Rectal smooth muscle tissue (tissue), 1 donor: ENCODE measurements around the gene GAL3ST2.
"Not testable (repeated sequence)": the region's sequence is repeated elsewhere in the genome, so short reads cannot be mapped to it uniquely, and the experiment has no call there.

Source experiments
- H3K27ac ChIP-seq: one replicate; pipeline ENCODE4 v1.7.0; 2013; ENCODE audit warnings: low read depth, low read length, inconsistent platforms
- H3K27me3 ChIP-seq: one replicate; pipeline ENCODE4 v1.7.0; 2013; ENCODE audit warnings: low read length; ENCODE audit not compliant: control insufficient read depth, insufficient read depth
- H3K36me3 ChIP-seq: one replicate; pipeline ENCODE4 v1.7.0; 2013; ENCODE audit warnings: low read length; ENCODE audit not compliant: control insufficient read depth, insufficient read depth
- H3K4me1 ChIP-seq: one replicate; pipeline ENCODE4 v1.7.0; 2013; ENCODE audit warnings: low read length; ENCODE audit not compliant: control insufficient read depth, insufficient read depth
- H3K4me3 ChIP-seq: one replicate; pipeline ENCODE4 v1.7.0; 2013; ENCODE audit warnings: low read length
- H3K9ac ChIP-seq: one replicate; pipeline ENCODE4 v1.7.0; 2013; ENCODE audit warnings: low read length

Gene GAL3ST2

DNA sequence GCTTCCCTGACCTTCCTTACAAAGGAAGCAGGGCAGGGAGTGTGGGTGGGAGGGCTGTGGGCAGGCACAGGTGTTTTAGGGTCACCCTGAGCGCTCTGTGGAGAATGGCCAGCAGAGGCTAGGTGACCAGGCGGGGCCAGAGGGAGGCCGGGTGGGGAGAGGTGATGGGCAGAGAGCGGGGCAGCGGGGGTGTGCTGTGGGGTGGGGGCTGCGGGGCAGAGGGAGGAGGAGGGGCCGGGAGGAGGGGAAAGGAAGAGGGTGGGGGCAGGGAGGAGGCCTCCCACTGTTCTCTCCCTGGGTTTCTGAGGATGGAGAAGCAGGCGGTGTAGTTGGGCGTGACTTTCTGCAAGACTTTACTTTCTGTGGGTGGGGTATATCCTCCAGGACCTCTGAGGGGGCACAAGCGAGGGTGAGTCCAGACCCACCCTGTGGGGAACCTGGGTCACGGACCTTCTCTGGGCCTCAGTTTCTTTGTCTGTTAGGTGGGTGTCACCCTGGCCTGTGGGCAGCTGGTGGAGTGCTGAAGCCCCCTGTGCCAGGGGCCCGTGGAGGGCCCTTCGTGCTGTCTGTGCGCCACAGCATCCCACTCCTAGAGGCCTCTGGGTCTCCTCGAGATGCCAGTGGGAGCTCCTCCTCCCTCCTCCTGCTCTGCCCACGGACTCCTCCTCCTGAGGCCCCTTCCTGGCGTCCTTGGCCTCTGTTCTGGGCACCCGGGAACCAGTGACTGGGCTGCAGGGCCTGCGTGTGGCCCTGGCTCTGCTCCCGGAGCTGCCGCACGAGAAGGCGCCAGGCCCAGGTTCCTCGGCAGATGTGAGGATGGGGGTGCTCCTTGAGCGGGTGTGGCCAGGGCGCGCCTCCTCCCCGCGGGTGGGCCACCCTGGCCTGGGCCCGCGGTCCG, 26.0 kb downstream of the GAL3ST2 start:
- Histone ChIP-seq H3K4me1 (peaks cover 3% of the 10 kb centered on the region), H3K36me3 (no peaks in the 10 kb centered on the region), H3K27ac (no peak overlapping the region), H3K9ac (no peak overlapping the region), H3K4me3 (peak overlapping the region; percentile 15), H3K27me3 (peaks cover 9% of the 10 kb centered on the region)

DNA sequence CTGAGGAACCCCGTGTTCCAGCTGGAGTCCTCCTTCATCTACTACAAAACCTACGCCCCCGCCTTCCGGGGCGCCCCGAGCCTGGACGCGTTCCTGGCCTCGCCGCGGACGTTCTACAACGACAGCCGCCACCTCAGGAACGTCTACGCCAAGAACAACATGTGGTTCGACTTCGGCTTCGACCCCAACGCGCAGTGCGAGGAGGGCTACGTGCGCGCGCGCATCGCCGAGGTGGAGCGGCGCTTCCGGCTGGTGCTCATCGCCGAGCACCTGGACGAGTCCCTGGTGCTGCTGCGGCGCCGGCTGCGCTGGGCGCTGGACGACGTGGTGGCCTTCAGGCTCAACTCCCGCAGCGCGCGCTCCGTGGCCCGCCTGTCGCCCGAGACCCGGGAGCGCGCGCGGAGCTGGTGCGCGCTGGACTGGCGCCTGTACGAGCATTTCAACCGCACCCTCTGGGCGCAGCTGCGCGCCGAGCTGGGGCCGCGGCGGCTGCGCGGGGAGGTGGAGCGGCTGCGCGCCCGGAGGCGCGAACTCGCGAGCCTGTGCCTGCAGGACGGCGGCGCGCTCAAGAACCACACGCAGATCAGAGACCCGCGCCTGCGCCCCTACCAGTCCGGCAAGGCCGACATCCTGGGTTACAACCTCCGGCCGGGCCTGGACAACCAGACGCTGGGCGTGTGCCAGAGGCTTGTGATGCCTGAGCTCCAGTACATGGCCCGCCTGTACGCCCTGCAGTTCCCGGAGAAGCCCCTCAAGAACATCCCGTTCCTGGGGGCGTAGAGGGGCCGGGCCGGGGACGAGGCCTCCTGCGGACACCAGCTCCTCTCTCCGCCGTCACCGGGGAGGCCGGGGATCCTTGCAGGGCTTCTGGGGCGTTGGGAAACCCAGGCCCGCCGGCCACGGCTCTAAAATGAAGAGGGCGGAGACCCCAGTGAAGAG, 27.0 kb downstream of the GAL3ST2 start:
- Histone ChIP-seq H3K36me3 (no peaks in the 10 kb centered on the region), H3K4me1 (peaks cover 3% of the 10 kb centered on the region), H3K4me3 (peak overlapping the region; percentile 61), H3K27me3 (peaks cover 9% of the 10 kb centered on the region), H3K9ac (no peak overlapping the region), H3K27ac (no peak overlapping the region)

DNA sequence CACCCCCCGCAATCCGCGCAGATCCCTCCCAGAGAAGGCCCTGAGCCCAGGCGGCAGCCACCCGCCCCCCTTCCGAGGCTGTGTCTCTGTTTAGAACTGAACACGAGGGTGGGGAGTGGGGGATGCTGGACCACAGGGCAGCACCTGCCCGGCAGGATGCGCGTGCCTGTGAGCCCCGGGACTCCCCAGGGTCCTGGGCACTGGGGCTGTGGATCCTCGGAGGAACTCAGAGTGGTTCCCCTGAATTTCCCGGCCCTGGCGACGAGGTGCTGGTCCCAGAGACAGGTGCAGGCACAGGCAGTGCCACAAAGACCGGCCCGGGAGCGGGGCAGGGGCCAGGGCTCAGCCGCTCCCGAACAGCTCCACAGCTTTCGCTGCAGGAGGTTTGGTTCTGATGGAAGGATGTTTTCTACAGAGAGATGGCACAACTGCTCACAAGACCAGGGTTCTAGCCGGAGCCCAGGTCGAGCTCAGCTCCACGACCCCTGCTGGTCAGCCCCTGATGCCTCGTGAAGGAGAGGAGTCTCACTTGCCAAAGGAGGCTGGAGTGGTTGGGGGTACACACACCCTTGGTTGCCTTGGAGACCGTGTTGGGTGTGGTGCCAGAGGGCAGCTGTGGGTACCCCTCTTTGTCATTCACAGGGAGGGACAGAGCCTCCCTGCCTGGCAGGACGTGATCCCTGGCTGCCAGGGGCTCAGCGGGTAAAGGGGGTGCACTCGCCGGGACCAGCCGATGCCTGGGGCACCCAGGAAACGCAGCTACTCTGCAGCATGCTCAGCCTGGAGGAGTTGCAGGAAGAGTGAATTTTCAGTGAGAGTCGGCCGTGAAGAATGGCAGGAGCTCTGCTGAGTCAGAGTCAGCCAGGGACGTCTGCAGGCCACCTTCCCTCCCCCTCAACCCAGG, 28.0 kb downstream of the GAL3ST2 start:
- peak overlapping the region; percentile 61 for H3K4me3 ChIP-seq

DNA sequence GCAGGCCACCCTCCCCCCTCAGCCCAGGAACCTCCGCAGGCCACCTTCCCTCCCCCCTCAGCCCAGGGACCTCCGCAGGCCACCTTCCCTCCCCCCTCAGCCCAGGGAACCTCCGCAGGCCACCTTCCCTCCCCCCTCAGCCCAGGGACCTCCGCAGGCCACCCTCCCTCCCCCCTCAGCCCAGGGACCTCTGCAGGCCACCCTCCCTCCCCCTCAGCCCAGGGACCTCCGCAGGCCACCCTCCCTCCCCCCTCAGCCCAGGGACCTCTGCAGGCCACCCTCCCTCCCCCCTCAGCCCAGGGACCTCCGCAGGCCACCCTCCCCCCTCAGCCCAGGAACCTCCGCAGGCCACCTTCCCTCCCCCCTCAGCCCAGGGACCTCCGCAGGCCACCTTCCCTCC, 29.6 kb downstream of the GAL3ST2 start:
- H3K4me1 ChIP-seq, H3K27me3 ChIP-seq, H3K27ac ChIP-seq, H3K36me3 ChIP-seq, H3K4me3 ChIP-seq, H3K9ac ChIP-seq: not testable (repeated sequence)

More for the DNA sequence above, 28.0 kb downstream of the GAL3ST2 start:
- Histone ChIP-seq H3K9ac (no peak overlapping the region), H3K27me3 (peaks cover 9% of the 10 kb centered on the region), H3K4me1 (peaks cover 3% of the 10 kb centered on the region), H3K27ac (no peak overlapping the region), H3K36me3 (no peaks in the 10 kb centered on the region)

DNA sequence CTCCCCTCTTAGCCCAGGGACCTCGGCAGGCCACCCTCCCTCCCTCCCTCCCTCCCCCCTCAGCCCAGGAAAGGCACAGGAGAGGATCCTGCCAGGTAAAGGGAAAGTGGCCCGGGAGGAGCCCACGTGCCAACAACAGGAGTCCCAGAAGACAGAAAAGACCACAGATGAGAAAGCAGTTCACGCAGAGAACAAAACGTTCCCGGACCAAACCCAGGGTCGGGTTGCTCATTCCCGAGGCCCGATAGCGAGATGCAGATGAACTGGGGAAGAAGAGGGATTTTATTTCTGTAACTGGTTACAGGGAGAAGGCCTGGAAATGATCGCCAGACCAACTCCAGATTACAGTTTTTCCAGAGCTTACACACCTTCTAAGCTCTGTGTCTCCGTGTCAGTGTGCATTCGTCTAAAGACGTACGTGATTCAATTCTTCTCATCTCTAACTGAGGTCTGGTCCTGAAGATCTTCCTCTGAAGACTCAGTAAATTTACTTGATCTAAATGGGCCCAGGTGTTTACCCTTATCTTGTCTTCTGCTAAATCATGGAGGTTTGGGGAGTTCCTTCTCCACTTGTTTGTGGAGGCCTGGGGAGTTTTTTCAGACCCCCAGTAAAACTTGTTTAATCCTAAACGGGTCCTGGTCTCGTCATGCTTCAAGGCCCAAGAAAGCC, 31.6 kb downstream of the GAL3ST2 start:
- no peak overlapping the region for H3K9ac ChIP-seq
- no peaks in the 10 kb centered on the region for H3K36me3 ChIP-seq
- H3K4me3 ChIP-seq = peak overlapping the region; percentile 21
- peaks cover 9% of the 10 kb centered on the region for H3K27me3 ChIP-seq
- no peak overlapping the region for H3K27ac ChIP-seq
- H3K4me1 ChIP-seq = peaks cover 3% of the 10 kb centered on the region

DNA sequence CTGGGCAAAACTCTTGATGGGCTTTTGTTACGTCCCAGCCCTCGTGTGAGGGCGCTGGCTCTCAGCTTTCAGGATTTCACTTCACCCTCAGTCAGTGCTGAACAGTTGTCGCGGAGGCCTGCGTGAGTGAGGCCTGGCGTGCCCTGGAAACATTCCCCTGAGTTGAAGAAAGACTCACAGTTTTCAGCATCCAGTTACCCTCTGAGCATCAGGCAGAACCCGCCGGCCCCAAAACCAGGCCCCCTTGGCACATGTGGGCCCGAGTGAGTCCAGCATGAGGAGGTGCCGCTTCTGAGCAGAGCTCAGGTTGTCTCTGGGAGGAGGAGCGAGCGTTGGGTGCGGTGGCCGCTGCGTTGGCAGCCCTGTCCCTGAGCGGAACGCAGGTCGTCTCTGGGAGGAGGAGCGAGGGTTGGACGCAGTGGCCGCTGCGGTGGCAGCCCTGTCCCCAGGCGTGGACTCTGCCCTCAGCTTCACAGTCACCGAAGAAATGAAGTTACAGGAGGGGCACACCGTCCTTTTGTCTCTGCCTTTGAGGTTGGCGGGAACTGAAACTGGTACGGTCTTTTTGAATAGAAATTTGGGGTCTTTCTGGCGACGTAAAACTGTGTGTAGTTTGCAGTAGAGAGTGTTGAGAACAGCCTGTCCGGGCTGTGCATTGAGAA, 32.2 kb downstream of the GAL3ST2 start, which contains the start of gene NEU4:
Gene NEU4, plus strand, starts transcription at position 473 of the 662 bp plus-strand sequence. CDS start 5,292 bp downstream, outside the sequence.
- Histone ChIP-seq H3K9ac (no peak within 1 kb of the TSS), H3K4me1 (peaks cover 3% of the 10 kb centered on the region), H3K27me3 (peaks cover 9% of the 10 kb centered on the region), H3K4me3 (peak within 1 kb of the TSS; percentile 21), H3K27ac (no peak within 1 kb of the TSS), H3K36me3 (no peaks in the 10 kb centered on the region)

DNA sequence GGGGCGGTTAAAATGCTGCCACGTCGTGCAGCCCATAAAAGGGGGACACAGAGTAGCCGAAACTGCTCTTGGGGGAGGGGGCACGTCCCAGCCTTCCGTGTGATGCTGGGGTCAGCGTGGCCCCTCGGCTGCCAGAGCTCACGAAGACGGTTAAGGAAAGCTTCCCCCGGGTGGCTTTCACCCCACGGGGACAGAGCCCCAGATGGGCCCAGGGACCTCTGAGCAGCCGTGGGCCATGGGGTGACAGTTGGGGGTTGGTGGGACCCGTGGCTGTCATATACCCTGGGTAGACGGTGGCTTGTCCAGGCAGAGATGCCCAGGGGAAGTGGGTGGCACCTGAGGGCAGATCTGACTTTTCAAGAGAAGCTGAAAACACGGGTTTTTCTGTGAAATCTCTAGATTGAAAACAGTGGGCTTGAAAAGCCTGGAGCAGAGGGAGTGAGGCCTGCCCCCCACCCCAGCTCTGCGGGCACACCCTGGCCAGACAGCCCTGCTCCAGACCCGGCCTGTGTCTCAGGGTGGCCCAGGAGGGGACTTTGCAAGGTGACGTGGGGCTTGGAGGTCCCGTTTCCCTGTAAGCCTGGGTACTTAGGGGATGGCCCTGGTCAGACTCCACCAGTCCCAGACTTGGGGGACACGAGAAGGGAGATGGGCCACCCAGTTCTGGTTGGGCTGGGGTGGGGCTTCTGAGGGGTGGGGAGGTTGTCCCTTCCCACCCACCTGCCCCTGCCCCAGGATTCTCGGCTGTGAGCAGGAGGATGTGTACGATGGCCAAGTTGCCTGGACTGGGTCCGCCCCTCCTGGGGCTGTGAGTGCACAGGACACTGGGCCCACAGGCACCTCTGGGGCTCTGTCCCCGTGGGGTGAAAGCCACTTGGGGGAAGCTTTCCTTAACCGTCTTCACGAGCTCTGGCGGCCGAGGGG, 33.0 kb downstream of the GAL3ST2 start:
- H3K36me3 ChIP-seq = no peaks in the 10 kb centered on the region
- peaks cover 3% of the 10 kb centered on the region for H3K4me1 ChIP-seq
- no peak overlapping the region for H3K27ac ChIP-seq
- H3K27me3 ChIP-seq = peaks cover 3% of the 10 kb centered on the region
- H3K4me3 ChIP-seq = peak overlapping the region; percentile 20
- H3K9ac ChIP-seq = no peak overlapping the region

DNA sequence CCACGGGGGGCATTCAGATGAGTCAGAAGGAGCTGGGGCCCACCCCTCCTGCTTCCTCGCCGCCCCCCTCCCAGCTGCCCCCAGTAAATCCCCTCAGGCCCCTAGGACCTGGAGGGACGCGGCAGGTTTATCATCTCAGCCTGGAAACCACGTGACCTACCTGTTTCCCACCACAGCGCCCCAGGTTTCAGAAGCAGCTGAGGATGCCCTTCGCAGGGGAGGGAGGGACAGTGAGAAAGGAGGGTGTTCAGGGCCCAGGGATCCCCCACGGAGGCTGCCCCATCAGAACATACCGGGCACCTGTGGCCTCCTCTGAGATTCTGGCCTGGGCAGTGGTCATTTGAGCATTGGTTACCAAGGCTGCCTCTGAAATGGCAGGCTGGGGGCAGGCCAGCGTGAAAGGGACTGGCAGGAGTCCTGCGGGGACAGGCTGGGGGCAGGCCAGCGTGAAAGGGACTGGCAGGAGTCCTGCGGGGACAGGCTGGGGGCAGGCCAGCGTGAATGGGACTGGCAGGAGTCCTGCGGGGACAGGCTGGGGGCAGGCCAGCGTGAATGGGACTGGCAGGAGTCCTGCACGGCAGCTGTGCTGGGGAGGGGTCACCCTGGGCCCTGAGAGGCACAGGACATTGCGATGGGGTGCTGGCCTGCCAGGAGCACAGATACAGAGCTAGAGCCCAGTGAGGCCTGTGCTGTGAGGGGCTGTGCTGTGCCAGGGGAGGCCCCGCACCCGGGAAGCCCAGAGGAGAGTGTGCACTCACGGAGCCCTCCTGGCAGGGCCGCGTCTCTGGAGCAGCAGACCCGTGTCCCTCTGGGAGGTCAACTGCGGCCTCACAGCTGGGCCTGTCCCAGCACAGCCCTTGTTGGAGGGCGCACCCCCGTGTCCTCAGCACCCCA, 33.9 kb downstream of the GAL3ST2 start:
- Histone ChIP-seq H3K36me3 (no peaks in the 10 kb centered on the region), H3K27me3 (no peaks in the 10 kb centered on the region), H3K4me1 (no peaks in the 10 kb centered on the region), H3K9ac (no peak overlapping the region), H3K4me3 (no peak overlapping the region), H3K27ac (no peak overlapping the region)

DNA sequence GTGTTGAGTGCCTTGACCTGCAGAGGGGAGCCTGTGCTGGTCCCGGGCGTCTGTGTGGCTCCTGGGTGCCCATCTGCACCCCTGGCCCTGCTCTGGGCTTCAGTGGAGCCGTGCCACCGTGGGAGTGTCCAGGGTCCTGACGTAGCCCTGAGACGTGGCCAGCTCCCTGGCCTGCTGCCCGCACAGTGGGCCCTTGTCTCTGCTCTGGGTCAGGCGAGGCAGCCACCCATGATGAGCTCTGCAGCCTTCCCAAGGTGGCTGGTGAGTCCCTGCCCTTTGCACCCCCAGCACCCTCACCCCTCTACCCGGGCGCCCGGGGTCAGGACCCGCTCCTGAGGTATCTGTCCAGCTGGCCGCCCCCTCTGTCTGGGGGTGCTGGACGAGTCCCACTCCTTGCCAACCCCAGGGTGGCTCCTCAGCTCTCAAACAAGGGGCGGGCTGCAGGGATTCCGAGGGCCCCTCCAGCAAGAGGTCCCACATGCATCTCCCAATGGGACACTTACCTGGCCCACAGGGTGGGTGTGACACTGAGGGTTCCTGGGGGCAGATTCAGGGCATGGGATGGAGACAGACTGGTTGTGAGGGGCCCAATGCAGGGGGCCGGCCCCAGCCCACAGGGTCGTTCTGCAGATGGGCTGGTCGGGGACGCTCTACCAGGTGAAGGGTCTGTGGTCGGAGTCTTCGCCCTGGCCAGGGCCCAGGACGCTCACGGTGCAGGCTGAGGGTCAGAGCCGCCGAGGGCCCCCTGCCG, 34.8 kb downstream of the GAL3ST2 start:
- H3K4me1 ChIP-seq = no peaks in the 10 kb centered on the region
- H3K4me3 ChIP-seq = no peak overlapping the region
- H3K36me3 ChIP-seq = no peaks in the 10 kb centered on the region
- H3K27me3 ChIP-seq = peaks cover 3% of the 10 kb centered on the region
- H3K27ac ChIP-seq = no peak overlapping the region
- H3K9ac ChIP-seq = no peak overlapping the region
